Right lobe of liver (tissue), 4 donors: ENCODE measurements around the gene CRIM1.

Experiments
- POLR2A ChIP-seq: fragments of 450-650 bp; IDR thresholded peaks from one replicate; pipeline ENCODE4 v1.6.1; 2017; ENCODE audit warnings: antibody characterized with exemption, mild to moderate bottlenecking
- TF ChIP-seq, protein P1 (sequence below), 4 donors: fragments of 200-600 bp in 3 of 4; fragments of 450-650 bp in 1 of 4; IDR thresholded peaks; one replicate each; pipeline versions ENCODE4 v1.5.1 to v1.8.0; 2016 to 2022; ENCODE audit warnings: antibody characterized with exemption in 4 of 4, mild to moderate bottlenecking in 2 of 4
- donor health status: DM: no; HTN: no; CAD: no.
- donor health status: DM: no; HTN: no; CAD: no.
- donor health status: DM: no; HTN: yes; CAD: no.

DNA sequence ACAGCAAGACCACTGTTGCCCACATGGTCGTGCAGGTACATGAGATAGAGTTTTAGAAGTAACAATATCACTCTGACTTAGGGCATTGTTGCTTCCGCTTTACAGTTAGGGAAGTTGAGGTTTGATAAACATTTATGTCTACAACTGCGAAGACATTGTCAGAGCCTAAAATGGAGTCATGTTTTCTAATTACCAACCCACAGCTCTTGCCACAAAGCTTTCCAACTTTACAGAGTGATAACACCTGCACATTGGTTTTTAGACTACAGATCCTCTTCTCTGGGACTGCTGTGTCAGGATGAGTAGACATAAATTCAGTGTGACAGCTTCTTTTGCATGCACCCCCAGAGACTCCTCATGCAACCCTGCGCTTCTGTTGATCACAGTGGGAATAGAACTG, 123.4 kb downstream of the CRIM1 start:
- TF ChIP-seq, protein P1, sequence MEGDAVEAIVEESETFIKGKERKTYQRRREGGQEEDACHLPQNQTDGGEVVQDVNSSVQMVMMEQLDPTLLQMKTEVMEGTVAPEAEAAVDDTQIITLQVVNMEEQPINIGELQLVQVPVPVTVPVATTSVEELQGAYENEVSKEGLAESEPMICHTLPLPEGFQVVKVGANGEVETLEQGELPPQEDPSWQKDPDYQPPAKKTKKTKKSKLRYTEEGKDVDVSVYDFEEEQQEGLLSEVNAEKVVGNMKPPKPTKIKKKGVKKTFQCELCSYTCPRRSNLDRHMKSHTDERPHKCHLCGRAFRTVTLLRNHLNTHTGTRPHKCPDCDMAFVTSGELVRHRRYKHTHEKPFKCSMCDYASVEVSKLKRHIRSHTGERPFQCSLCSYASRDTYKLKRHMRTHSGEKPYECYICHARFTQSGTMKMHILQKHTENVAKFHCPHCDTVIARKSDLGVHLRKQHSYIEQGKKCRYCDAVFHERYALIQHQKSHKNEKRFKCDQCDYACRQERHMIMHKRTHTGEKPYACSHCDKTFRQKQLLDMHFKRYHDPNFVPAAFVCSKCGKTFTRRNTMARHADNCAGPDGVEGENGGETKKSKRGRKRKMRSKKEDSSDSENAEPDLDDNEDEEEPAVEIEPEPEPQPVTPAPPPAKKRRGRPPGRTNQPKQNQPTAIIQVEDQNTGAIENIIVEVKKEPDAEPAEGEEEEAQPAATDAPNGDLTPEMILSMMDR (IDR thresholded peaks at IDR 0.05) = no peak
- TF ChIP-seq POLR2A = no peak
